C1 segment of cervical spinal cord (tissue), 14 donors: Measurements from ENCODE around the gene QPCTL.
A peak's percentile ranks its signal among the peaks of the same experiment; 100 is the strongest.
"Not testable (repeated sequence)": the region's sequence is repeated elsewhere in the genome, so short reads cannot be mapped to it uniquely, and the experiment has no call there.

Experiments used
- DNase-seq, 14 donors: peaks; one replicate each; lab custom pipeline; 2025; lab: John Stamatoyannopoulos, UW

The QPCTL gene

GRCh38 chr19:45717131-45717982 lies 24.9 kb downstream of the QPCTL start:
- peak; percentile 90 to 100 (median 98) for DNase-seq

DNA sequence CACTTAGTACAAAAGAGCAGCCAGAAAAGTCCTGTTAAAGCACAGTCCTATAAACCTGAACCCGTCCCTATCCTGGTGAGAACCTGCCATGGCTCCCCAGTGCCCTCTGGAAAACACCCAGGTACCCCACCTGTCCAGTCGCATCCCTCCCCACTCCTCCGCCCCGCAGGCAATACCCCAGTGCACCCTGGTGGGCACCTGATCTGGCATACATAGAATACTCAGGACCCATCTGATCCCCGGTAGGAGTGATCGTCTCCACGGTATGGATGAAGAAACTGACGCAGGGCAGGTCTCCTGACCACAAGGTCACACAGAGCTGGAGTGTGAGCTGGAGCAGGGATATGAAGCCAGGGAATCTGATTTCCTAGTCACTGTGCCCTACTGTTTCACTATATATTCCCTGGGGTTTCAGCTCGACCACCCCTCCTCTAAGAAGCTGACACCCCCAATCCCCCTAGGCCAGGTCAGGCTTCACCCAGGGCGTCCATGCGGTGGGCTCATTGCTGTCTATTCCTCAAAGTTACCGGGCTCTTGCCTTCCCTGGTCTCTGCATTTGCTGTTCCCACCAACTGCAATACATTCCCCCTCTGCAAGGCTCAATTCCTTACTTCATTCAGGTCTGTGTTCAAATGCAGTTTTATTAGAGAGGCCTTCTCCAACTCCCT lies 25.7 kb downstream of the QPCTL start:
- peak in 1 of 14 donors; percentile 31 for DNase-seq

DNA sequence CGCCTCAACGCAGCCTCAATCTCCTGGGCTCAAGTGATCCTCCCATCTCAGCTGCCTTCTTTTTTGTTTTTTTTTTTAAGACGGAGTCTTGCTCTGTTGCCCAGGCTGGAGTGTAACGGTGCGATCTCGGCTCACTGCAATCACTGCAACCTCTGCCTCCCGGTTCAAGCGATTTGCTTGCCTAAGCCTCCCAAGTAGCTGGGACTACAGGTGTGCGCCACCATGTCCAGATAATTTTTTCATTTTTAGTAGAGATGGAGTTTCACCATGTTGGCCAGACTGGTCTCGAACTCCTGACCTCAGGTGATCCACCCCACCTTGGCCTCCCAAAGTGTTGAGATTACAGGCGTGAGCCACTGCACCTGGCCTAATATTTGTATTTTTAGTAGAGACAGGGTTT lies 27.6 kb downstream of the QPCTL start:
- DNase-seq = not testable (repeated sequence)

GRCh38 chr19:45728683-45729082 lies 36.2 kb downstream of the QPCTL start:
- DNase-seq = not testable (repeated sequence)

DNA sequence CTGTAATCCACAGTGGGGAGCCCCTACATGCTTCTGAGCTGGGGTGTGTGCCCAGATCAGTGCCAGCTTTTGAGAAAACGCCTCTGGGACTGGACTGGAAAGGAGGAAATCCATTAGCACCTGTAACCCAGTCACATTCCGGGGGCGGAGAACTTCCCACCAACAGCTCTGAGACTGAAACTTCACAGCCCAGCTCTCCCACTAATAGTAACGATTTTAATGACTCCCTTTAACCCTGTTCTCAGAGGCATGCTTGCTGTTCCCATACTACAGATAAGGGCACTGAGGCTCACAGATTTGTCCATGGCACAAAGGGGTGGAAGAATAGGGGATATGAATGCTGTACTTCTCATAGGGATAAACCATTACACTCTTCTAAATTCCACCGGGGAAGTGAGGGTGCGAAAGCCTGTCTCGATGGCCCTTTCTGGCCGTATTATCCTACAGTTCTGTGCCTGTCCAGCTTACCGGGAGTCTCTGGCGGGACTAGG lies 37.4 kb downstream of the QPCTL start:
- peak in 1 of 14 donors; percentile 18 for DNase-seq

DNA sequence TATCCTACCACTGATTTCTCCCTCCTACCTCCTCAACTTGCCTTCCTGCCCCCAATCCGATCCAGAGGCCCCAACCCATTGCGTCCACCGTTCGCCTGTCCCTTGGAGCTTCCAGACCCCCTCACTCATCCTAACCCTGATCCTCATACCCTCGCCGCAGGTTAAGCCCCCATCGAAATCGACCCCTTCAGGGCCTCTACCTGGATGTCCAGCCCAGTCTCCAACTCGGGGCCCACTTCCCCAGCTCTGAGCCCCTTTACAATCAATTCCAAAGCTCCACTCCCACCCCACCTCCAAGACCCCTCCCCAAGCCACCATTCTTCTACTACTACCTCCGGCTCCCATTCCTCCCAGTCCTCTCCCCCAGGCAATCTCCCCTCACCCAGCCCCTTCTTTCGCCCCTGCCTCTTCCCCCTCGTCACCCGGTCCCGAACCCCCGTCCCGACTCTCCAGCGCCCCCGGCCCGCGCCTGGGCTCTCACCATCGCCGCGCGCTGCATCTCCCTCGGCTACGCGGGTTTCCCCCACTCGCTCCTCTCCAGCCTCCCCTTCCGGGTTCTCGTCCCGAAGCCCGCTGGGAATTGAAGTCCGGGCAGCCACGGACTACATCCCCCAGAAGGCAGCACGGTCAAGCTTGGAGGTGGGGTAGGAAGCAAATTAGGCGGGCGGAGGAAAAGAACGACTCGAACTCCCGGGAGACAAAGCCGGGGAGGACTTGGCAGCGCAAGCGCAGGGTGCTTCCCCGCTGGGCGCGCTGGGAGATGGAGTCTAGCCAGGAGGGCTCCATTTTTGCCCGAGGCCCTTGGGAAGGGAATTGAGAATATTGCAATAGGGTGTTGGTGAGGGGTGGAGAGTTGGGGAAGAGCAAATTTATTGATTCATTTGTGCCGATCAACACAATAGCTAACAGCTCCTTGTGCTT lies 38.2 kb downstream of the QPCTL start, which contains the start of gene FBXO46:
Gene FBXO46, minus strand, starts transcription at position 529 of the 921 bp plus-strand sequence. CDS start 17,401 bp downstream, outside the sequence.
- peak; percentile 61 to 98 (median 95) for DNase-seq

DNA sequence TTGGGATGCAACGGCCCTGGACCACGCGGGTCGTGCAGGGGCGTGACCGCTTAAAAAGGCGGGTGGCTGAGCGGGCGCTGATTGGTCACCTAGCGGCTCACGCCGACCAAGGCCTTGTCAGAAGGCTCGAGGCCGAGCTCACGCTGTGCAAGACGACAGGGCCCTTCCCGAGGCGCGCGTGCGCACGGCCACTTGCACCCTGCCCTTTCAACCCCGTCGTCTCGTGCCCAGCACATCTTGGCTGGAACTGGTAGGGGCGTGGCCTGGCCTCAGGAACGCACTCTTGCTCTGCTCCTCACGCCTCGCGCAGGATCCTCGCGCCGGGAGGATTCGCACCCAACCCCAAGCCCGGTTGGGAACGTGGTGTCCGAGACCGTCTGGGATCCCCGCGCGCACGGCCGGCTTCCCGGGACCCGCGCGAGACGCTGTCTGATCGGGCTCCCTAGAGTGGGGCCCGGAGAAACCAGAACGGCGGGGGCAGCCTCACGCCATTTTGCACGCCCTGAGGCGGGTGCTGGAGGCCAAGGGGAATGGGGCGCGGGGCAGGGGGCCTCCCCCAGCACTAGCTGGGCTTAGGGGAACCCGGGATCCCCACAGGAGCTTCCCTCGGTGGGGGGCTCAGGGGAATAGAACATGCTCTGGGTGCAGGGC lies 40.8 kb downstream of the QPCTL start, which contains the start of gene MEIOSIN:
Gene MEIOSIN, plus strand, starts transcription at position 280 of the 651 bp plus-strand sequence. CDS start 1,938 bp downstream, outside the sequence.
- DNase-seq = no peak

GRCh38 chr19:45739498-45740439 lies 47.3 kb downstream of the QPCTL start:
- no peak for DNase-seq

- DNase-seq = no peak
Observed at GRCh38 chr19:45742969-45743368, 50.5 kb downstream of the QPCTL start.

GRCh38 chr19:45745606-45746005 lies 53.1 kb downstream of the QPCTL start:
- DNase-seq = no peak

DNA sequence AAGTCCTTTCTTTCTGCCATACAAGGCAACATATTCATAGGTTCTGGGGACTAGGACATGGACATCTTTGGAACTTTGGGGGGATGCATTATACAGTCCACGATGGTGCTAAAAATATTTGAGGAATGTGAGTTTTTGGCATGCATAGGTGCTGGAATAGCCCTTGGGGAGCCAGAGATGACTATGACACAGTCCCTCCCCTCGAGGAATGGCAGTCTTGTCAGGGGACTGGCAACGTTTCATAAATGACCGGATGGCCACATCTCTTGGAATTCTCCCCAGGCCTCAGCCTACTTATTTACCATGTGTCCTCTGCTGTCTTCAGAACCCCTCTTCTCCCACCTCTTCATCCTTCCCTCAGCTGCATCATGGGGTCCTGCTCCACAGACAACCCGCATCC lies 54.4 kb downstream of the QPCTL start:
- DNase-seq = no peak

- no peak for DNase-seq
Observed at GRCh38 chr19:45747513-45747912, 55.0 kb downstream of the QPCTL start.

DNA sequence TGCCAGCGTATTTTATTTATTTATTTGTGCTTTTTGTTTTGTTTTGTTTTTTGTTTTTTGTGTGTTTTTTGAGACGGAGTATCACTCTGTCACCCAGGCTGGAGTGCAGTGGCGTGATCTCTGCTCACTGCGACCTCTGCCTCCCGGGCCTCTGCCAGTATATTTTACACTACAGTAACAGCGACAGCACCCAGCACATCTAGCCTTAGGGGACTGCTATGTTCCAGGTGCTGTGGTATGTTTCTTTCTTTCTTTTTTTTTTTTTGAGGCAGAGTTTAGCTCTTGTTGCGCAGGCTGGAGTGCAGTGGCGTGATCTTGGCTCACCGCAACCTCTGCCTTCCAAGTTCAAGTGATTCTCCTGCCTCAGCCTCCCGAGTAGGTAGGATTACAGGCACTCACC lies 59.0 kb downstream of the QPCTL start:
- DNase-seq = not testable (repeated sequence)

- DNase-seq = no peak
Observed at GRCh38 chr19:45752639-45753038, 60.2 kb downstream of the QPCTL start.

DNA sequence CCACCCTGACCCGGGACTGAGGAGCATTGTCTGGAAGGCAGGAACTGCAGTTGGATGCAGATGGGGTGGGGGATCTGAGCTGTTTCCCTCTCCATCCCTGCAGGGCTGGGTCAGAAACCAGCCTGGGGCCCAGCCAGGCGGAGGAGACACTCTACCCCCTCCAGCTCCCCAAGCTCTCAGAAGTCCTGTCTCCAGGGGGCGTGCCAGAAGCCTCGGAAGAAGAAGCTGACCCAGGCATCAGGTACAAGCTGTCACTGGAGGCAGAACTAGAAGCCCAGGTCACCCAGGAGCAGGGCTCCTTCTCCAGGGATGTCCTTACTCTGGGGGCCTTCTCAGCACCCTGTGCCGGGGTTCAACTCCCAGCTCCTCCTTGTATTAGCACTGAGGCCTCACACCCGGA lies 61.1 kb downstream of the QPCTL start:
- no peak for DNase-seq
